ENCODE measurements around the gene PSAPL1. TPM values are rescaled to one million over a fixed set of nuclear protein-coding genes. Genes with fewer than 3 reads are reported as not detected.

The PSAPL1 gene
- total RNA-seq, 1 donor from 2014 or later: 18.6 TPM

DNA sequence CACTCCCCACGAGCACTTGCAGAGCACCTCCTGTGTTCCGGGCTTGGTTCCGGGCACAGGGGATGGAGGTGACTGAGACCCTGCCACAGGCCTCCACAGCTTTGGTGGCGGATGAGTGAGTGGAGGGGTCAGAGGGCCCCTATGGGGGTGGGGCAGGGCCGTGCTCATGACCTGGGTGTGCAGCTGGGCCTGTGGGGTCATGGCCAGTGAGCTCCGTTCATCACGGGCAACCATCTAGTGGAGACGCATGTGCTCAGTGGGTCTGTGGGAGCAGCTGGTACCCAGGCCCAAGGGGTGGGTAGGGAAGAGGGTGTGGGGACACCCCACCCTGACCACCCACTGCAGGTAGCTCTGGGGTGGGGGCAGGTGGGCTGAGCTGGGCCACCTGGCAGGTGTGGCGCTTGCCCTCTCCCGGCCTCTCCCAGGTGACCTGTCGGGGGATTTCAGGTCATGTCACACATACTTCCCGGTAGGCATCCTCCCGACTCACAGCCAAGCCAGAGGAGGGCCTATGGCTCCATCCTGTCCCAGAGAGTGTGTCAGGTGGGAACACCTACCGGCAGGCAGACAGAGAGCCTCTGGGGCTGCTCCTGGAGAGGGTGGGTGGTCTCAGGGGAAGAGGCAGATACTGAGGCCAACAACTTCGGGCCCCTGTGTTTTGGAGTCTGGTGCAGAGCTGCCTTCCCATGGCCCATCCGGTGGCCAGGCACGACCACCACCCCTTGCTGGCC is 3.6 kb downstream of the PSAPL1 start:
- DNase-seq: no peak

- no peak for DNase-seq
Observed at GRCh38 chr4:7430368-7430964, 4.3 kb downstream of the PSAPL1 start.

DNA sequence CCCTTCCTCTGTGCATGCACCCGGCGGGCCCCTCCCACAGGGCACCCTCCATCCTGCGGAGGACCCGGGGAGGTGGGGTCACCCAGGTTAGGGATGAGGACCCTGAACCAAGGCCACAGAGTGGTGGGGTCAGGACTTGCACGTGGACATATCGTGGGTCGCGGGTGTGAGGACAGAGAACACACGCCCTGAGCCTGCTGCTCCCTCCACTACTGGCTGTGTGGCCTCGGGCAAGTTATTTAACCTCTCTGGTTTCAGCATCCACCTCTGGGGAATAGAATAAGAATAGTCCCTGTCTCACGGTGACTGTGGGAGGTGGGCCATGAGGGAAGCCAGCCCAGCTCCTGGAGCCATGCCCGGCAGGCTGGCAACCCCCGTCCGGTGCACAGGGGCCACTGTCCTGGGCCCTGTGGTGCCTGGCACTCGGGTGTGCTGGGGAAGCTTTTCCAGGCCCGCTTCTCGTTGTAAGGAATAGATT is 5.1 kb downstream of the PSAPL1 start:
- no peak for DNase-seq

DNA sequence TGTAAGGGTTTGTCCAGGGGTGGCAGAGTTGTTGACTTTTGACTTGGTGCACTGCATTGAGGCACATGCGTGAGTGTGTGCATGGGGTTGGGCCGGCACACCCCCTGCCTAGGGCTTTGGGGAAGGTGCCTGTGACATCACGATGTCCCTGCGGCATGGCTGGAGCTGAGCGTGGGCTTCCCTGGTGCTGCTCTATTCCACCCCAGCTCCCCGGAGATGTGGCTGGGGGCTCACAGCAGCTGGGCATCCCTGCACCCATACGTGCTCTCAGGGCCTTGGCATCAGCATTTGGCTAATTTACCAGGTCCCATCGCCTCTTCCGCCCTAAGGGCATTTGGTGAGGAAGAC is 5.7 kb downstream of the PSAPL1 start:
- DNase-seq: no peak

DNA sequence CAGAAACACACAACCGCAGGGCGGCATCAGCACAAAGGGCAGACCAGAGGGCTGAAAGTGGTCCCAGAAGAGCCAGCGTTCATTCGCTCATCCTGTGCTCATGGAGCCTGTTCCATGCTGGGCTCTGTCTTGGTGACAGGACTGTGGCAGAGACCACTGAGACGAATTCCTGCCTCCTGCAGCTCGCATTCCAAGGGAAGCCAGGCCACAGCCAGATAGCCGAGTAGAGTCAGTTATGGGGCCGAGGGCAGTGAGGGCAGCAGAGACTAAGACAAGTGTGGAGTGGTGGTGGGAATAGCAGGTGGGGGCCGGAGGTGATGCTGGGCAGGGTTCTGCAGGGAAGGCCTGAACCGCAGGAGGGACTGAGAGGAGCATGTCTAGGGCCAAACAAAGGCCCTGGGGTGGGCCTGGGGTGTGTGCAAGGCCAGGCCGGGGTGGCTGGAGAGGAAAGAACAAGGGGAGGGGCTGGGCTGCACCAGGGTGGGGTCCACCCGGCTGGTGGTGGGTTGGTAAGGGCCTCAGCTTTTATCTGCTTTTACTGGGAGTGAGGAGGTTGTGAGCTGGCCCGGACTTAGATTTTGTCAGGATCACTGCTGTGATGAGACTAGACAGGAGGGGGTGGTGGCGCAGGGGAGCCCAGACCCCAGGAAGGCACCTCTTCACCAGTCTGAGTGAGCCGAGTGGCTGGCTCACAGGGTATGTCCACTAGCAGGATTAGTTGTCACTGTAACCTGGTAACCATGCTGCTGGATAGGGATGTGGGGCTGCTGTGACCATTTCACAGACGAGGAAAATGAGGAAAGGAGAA is 6.3 kb downstream of the PSAPL1 start:
- no peak for DNase-seq

GRCh38 chr4:7427831-7428260 is 6.9 kb downstream of the PSAPL1 start:
- no peak for DNase-seq

DNA sequence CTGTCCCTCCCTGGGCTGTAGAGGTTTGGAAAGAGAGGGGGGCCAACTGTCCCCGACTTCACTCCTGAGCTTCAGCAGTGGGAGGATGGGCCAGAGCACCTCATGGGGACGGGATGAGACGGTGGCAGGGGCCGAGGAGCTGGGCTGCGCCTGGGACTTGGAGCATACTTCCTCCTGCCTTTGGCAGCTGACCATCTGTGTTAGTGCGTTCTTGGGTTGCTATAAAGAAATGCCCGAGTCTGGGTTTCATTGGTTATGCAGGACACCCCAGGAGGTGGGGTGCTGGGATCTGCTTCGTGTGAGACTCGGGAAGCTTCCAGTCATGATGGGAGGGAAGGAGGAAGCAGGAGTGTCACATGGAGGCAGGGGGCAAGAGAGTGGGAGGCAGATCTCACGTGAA is 7.4 kb downstream of the PSAPL1 start:
- no peak for DNase-seq

GRCh38 chr4:7426525-7427171 is 8.1 kb downstream of the PSAPL1 start:
- DNase-seq: no peak

- no peak for DNase-seq
Observed at GRCh38 chr4:7425591-7426468, 8.9 kb downstream of the PSAPL1 start.

DNA sequence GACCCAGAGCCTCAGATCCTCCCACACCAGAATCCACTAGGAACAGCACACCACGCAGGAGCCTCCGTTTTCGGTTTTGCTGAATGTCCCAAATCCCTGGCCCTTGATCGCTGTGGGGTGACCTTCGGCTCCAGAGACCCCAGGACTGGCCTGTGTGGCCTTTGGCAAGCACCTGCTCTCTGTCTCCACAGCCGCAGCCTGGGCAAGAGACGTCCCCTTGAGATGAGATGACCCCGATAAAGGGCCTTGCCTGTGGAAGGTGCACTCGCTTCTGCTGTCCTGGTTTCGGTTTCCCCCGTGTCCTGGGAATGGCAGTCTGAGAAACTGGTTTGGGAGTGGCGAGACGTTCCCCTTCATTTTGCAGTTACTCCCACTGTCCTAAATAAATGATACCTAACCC is 9.6 kb downstream of the PSAPL1 start:
- no peak for DNase-seq

DNA sequence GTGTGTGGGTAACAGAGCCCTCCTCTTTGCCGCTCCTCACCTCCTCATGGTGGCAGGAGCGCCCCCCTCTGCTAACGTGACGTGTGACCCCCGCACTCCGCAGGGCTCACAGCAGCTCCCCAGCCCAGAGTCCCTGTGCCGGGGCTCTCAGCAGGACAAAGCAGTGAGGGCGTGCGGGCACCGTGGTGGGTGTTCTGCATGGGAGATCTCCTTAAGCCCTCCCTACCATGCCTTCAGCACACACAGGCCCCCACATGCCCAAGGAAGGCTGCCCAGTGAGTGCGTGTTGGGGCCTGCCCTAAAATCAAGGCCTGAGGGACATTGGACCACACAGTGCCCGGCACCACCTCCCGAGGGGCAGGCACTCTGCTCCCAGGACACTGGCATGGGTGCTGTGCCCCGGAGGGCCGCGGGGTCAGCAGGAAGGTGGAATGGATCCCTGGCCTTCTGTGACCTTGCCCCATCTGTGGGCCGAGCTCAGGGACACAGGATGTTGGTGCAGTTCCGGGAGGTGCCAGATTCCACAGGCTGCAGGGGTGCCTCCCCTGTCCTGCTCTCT is 10.1 kb downstream of the PSAPL1 start:
- DNase-seq: no peak

- DNase-seq: no peak
Observed at GRCh38 chr4:7423801-7424552, 10.8 kb downstream of the PSAPL1 start.

DNA sequence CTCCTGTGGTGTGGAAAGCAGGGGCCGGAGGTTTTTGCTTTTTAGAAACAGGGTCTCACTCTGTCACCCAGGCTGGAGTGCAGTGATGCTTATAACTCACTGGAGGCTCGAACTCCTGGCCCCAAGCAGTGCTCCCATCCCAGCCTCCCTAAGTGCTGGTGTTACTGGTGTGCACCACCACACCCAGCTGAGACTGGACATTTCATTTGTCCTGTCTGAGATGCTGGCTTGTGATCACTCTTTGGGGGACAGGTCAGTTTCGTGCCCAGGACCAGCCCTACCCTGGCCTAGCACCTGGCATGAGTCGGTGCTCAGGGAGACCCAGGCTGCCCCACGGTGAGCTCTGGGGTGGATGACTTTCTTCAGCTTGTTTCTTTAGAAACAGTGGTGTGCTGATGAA is 11.3 kb downstream of the PSAPL1 start:
- DNase-seq: no peak

- DNase-seq: no peak
Observed at GRCh38 chr4:7422898-7423180, 11.9 kb downstream of the PSAPL1 start.

- no peak for DNase-seq
Observed at GRCh38 chr4:7422151-7422897, 12.4 kb downstream of the PSAPL1 start.

DNA sequence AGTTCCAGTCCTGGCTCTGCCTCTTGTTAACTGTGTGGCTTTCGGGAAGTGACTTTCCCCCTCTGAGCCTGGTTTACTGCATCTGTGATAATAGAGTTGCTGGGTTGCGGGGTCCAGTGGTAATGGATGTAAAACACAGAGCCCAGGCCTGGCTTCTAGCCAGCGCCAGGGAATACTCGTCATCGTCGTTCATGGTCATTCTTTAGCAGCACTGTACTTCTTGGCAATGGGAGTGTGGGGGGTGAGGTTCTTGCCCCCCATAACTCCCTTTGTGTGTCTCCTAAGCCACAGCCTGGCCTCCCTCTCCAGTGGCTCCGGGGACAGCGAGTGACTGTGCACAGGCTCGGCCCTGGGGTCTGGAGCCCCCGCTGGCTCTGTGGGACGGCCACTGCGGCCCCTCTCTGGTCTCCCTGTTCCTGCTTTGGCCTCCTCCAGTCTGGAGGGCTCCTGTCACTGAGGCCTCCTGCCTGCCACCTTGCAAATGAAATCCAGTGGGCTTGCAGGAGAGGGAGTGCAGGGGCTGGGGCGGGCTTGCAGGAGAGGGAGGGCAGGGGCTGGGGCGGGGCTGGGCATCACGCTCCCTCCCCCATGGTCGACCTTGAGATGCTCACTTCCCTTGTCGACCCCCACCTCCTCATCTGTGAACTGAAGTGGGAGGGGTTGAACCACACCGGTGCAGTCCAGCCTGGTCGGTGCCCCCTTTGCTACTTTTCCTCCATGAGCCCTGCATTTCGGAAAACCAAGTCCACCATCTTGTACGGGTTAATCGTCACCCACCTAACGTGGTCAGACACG is 13.2 kb downstream of the PSAPL1 start:
- no peak for DNase-seq

GRCh38 chr4:7420661-7421040 is 14.1 kb downstream of the PSAPL1 start:
- DNase-seq: no peak

DNA sequence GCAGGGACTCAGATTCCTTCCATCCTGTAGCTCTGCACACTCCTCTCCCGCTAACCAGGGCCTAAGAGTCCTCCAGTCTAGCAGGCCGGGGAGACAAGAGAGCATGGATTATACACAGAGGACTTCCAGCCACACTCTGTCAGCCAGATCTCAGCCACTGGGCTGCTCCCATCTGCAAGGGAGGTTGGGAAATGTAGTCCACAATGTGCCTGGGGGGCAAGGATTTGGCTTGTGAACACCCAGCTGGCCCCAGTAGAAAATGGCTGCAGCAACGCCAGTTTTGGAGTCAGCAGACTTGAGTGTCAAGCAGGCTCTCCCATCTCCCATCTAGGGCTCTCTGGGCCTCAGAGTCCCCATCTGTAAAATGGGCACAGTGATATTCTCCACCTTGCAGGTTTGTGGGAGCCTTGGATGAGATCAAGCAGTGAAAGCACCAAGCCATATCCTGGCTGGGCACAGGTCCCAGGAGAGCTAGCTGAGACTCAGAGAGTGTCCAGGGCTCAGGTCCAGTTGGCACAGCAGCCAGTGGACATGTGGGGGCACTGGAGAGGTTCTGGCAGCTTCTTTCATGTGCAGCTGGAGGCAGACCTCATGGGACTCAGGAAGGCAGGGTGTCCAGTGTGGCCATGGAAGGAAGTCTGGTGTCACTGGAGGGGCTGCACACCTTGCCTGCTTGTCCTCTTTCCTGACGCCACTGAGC is 14.6 kb downstream of the PSAPL1 start:
- DNase-seq: no peak

Data from skin of body (tissue), 2 donors.